H9 (cell line): ENCODE data around the gene RAB14. TPM values are rescaled to one million over a fixed set of nuclear protein-coding genes. Genes with fewer than 3 reads are reported as not detected.

Experiments used
- DNase-seq: peaks from one replicate; pipeline ENCODE4 v3.0.0-alpha.2; 2017
- H2AFZ ChIP-seq: one replicate; pipeline ENCODE4 v1.6.1; 2013; ENCODE audit warnings: mild to moderate bottlenecking, low read length, control low read depth, moderate library complexity
- H2AK5ac ChIP-seq: 2 replicates; pipeline ENCODE4 v1.6.1; 2013; ENCODE audit warnings: low read length, control low read depth, mixed read lengths; ENCODE audit not compliant: insufficient read length
- H2BK120ac ChIP-seq: one replicate; pipeline ENCODE4 v1.6.1; 2013; ENCODE audit warnings: low read depth, mild to moderate bottlenecking, low read length, control low read depth, inconsistent platforms; ENCODE audit not compliant: poor library complexity, severe bottlenecking
- H2BK12ac ChIP-seq: 2 replicates; pipeline ENCODE4 v1.6.1; 2013; ENCODE audit warnings: low read length, control low read depth, mixed read lengths, low read depth; ENCODE audit not compliant: insufficient read length
- H2BK15ac ChIP-seq: 2 replicates; pipeline ENCODE4 v1.6.1; 2013; ENCODE audit warnings: low read depth, low read length, control low read depth
- H2BK20ac ChIP-seq: one replicate; pipeline ENCODE4 v1.6.1; 2013; ENCODE audit warnings: low read depth, mild to moderate bottlenecking, low read length, control low read depth, inconsistent platforms; ENCODE audit not compliant: poor library complexity, severe bottlenecking
- H2BK5ac ChIP-seq: 2 replicates; pipeline ENCODE4 v1.6.1; 2013; ENCODE audit warnings: low read length, control low read depth, mixed read lengths; ENCODE audit not compliant: insufficient read length
- H3K14ac ChIP-seq: 2 replicates; pipeline ENCODE4 v1.6.1; 2013; ENCODE audit warnings: low read length, control low read depth; ENCODE audit not compliant: insufficient read depth
- H3K18ac ChIP-seq: 2 replicates; pipeline ENCODE4 v1.6.1; 2013; ENCODE audit warnings: low read depth, mild to moderate bottlenecking, mixed read lengths, low read length, control low read depth; ENCODE audit not compliant: insufficient read length
- H3K23ac ChIP-seq: 2 replicates; pipeline ENCODE4 v1.6.1; 2013; ENCODE audit warnings: low read length, control low read depth, mixed read lengths, low read depth; ENCODE audit not compliant: insufficient read length
- H3K23me2 ChIP-seq: 2 replicates; pipeline ENCODE4 v1.6.1; 2013; ENCODE audit warnings: low read depth, mild to moderate bottlenecking, mixed read lengths, low read length, control low read depth; ENCODE audit not compliant: insufficient read length, poor library complexity, severe bottlenecking
- H3K27ac ChIP-seq: 2 replicates; pipeline ENCODE4 v1.5.1; 2013; ENCODE audit warnings: low read length, control low read depth, mixed read lengths, low read depth; ENCODE audit not compliant: insufficient read length
- H3K27me3 ChIP-seq: 2 replicates; pipeline ENCODE4 v1.6.1; 2013; ENCODE audit warnings: low read length, control low read depth, inconsistent platforms; ENCODE audit not compliant: insufficient read depth
- H3K4ac ChIP-seq: 2 replicates; pipeline ENCODE4 v1.6.1; 2013; ENCODE audit warnings: low read depth, mild to moderate bottlenecking, control low read depth, inconsistent platforms, low read length, moderate library complexity
- H3K4me1 ChIP-seq: 2 replicates; pipeline ENCODE4 v1.6.1; 2013; ENCODE audit warnings: low read length, control low read depth, inconsistent platforms; ENCODE audit not compliant: insufficient read depth
- H3K4me2 ChIP-seq: 2 replicates; pipeline ENCODE4 v1.6.1; 2013; ENCODE audit warnings: low read length, control low read depth, mixed read lengths; ENCODE audit not compliant: insufficient read length, insufficient read depth
- H3K56ac ChIP-seq: 2 replicates; pipeline ENCODE4 v1.6.1; 2013; ENCODE audit warnings: low read depth, mild to moderate bottlenecking, mixed read lengths, low read length, control low read depth; ENCODE audit not compliant: insufficient read length
- H3K79me1 ChIP-seq: 2 replicates; pipeline ENCODE4 v1.6.1; 2013; ENCODE audit warnings: low read depth, mild to moderate bottlenecking, moderate library complexity, low read length, control low read depth, inconsistent platforms; ENCODE audit not compliant: insufficient read depth, poor library complexity, severe bottlenecking
- H3K79me2 ChIP-seq: 2 replicates; pipeline ENCODE4 v1.6.1; 2013; ENCODE audit warnings: low read length, control low read depth, inconsistent platforms; ENCODE audit not compliant: insufficient read depth
- H3K9ac ChIP-seq: 2 replicates; pipeline ENCODE4 v1.6.1; 2013; ENCODE audit warnings: low read length, control low read depth, mixed read lengths; ENCODE audit not compliant: insufficient read length; ENCODE audit errors: extremely low read depth
- H3K9me3 ChIP-seq: one replicate; pipeline ENCODE4 v1.6.1; 2013; ENCODE audit warnings: low read depth, low read length, inconsistent platforms; ENCODE audit not compliant: control insufficient read depth
- H3T11ph ChIP-seq: one replicate; pipeline ENCODE4 v1.6.1; 2013; ENCODE audit warnings: mild to moderate bottlenecking, low read length, control low read depth, inconsistent platforms
- H4K20me1 ChIP-seq: one replicate; pipeline ENCODE4 v1.6.1; 2013; ENCODE audit not compliant: control insufficient read depth, insufficient read length, insufficient read depth
- H4K5ac ChIP-seq: 2 replicates; pipeline ENCODE4 v1.6.1; 2013; ENCODE audit warnings: low read depth, mild to moderate bottlenecking, mixed read lengths, low read length, control low read depth; ENCODE audit not compliant: insufficient read length
- H4K8ac ChIP-seq: replicated peaks from 2 replicates; pipeline ENCODE4 v1.6.1; 2013; ENCODE audit warnings: low read length, control low read depth, mixed read lengths, low read depth; ENCODE audit not compliant: insufficient read length
- H4K91ac ChIP-seq: 2 replicates; pipeline ENCODE4 v1.6.1; 2013; ENCODE audit warnings: low read depth, mild to moderate bottlenecking, moderate library complexity, mixed read lengths, low read length, control low read depth; ENCODE audit not compliant: insufficient read length
- H3K27ac Mint-ChIP-seq, 3 experiments: 2 replicates in 2 of 3; 3 replicates in 1 of 3; pipeline ENCODE4 v1.8.0; 2020 to 2021; ENCODE audit warnings: mixed read lengths in 3 of 3, mild to moderate bottlenecking in 1 of 3, moderate library complexity in 1 of 3
- H3K27me3 Mint-ChIP-seq: 2 replicates; pipeline ENCODE4 v1.8.0; 2021; ENCODE audit warnings: low read depth, mild to moderate bottlenecking, moderate library complexity, mixed read lengths
- H3K36me3 Mint-ChIP-seq, 3 experiments: 2 replicates in 2 of 3; 3 replicates in 1 of 3; pipeline ENCODE4 v1.8.0; 2020 to 2021; ENCODE audit warnings: low read depth in 3 of 3, mixed read lengths in 3 of 3; ENCODE audit not compliant: insufficient read depth in 1 of 3
- H3K4me1 Mint-ChIP-seq, 2 experiments: 2 replicates each; pipeline ENCODE4 v1.8.0; 2020; ENCODE audit warnings: mixed read lengths in 2 of 2
- H3K4me3 Mint-ChIP-seq, 2 experiments: 2 replicates in 1 of 2; 3 replicates in 1 of 2; pipeline ENCODE4 v1.8.0; 2020 to 2021; ENCODE audit warnings: mild to moderate bottlenecking in 2 of 2, mixed read lengths in 2 of 2, moderate library complexity in 1 of 2
- H3K9me3 Mint-ChIP-seq, 2 experiments: 2 replicates in 1 of 2; 3 replicates in 1 of 2; pipeline ENCODE4 v1.8.0; 2020; ENCODE audit warnings: mild to moderate bottlenecking in 2 of 2, mixed read lengths in 2 of 2, moderate library complexity in 1 of 2
- CTCF ChIP-seq: fragments of 200-600 bp; sonication (generic); conservative IDR thresholded peaks from 3 replicates; pipeline ENCODE4 v1.8.0; 2021; ENCODE audit warnings: antibody characterized with exemption, mild to moderate bottlenecking
- whole genome bisulfite sequencing: extraction: QIAGEN DNeasy Blood & Tissue Kit; methylation state at CpG from one replicate; pipeline ENCODE4 v1.1.7; 2013; ENCODE audit warnings: missing lambda C conversion rate, low lambda C conversion rate, mixed read lengths; ENCODE audit not compliant: insufficient read length; ENCODE audit errors: extremely low coverage; 5-methylcytosine and 5-hydroxymethylcytosine counted together
- total RNA-seq: library from RNA; stranded (reverse); gene quantifications from 2 replicates; pipeline ENCODE4 v1.2.1, GENCODE V29; 2021

RAB14 gene
- total RNA-seq, 1 experiment from 2014 or later, result 33.6 TPM

GRCh38 chr9:121239851-121240250, 38.2 kb upstream of the RAB14 start:
- Mint-ChIP-seq H3K27ac (no peak overlapping the region), H3K27me3 (peaks cover 57% of the 10 kb centered on the region), H3K36me3 (peaks cover 0 to 5% (median 0%) of the 10 kb centered on the region in 3 experiments; a peak in 2 of 7 replicates), H3K9me3 (peaks cover 9 to 11% of the 10 kb centered on the region in 2 experiments; a peak in 4 of 5 replicates), H3K4me1 (peaks cover 5 to 7% of the 10 kb centered on the region in 2 experiments), H3K4me3 (no peak overlapping the region)
- no peak overlapping the region for H3K14ac ChIP-seq
- no peak overlapping the region for H3K4ac ChIP-seq
- H3K56ac ChIP-seq, result no peak overlapping the region
- no peak overlapping the region for H2BK15ac ChIP-seq
- H3K23ac ChIP-seq, result no peak overlapping the region
- H3K18ac ChIP-seq, result no peak overlapping the region
- no peak overlapping the region for H4K5ac ChIP-seq
- H2BK12ac ChIP-seq, result no peak overlapping the region
- H3K4me1 ChIP-seq, result no peaks in the 10 kb centered on the region
- H2BK20ac ChIP-seq, result no peak overlapping the region
- H2BK5ac ChIP-seq, result no peak overlapping the region
- no peaks in the 10 kb centered on the region for H3K27me3 ChIP-seq
- H2AFZ ChIP-seq, result no peak overlapping the region
- H3K4me2 ChIP-seq, result no peak overlapping the region
- H4K20me1 ChIP-seq, result no peaks in the 10 kb centered on the region
- no peaks in the 10 kb centered on the region for H3K9me3 ChIP-seq
- no peak for TF ChIP-seq CTCF
- no peak overlapping the region for H3K9ac ChIP-seq
- H3K79me1 ChIP-seq, result no peaks in the 10 kb centered on the region
- H4K91ac ChIP-seq, result no peak overlapping the region
- H2AK5ac ChIP-seq, result no peak overlapping the region
- H3T11ph ChIP-seq, result no peak overlapping the region
- no peak overlapping the region for H4K8ac ChIP-seq
- H3K79me2 ChIP-seq, result no peaks in the 10 kb centered on the region
- no peak overlapping the region for H2BK120ac ChIP-seq
- WGBS, result no CpG with 5 or more reads among the region's 5 CpGs
- H3K27ac ChIP-seq, result no peak overlapping the region
- DNase-seq, result no peak
- no peaks in the 10 kb centered on the region for H3K23me2 ChIP-seq
